GM21390 (cell line): ENCODE measurements around the gene TMCO5A.

Experiments
- ATAC-seq: cut with Tn5 transposase; IDR thresholded peaks from one replicate; pipeline ENCODE4 v1.9.1; 2021; ENCODE audit not compliant: unreplicated experiment

Gene TMCO5A

GRCh38 chr15:37967788-37968187 lies 33.3 kb downstream of the TMCO5A start:
- ATAC-seq, result no peak

DNA sequence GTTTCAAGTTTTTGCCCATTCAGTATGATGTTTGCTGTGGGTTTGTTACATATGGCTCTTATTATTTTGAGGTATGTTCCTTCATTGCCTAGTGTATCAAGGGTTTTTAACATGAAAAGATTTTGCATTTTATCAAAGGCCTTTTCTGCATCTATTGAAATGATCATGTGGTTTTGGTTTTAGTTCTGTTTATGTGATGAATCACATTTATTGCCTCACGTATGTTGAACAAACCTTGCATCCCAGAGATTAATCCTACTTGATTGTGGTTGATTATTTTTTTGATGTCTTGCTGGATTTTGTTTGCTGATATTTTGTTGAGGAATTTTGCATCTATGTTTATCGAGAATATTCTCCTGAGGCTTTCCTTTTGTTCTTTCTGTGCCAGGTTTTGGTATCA lies 39.4 kb downstream of the TMCO5A start:
- ATAC-seq, result no peak

- ATAC-seq, result no peak
These were observed 43.8 kb downstream of the TMCO5A start for GRCh38 chr15:37978231-37978630.

- ATAC-seq, result no peak
These were observed 45.4 kb downstream of the TMCO5A start for GRCh38 chr15:37979671-37980409.

DNA sequence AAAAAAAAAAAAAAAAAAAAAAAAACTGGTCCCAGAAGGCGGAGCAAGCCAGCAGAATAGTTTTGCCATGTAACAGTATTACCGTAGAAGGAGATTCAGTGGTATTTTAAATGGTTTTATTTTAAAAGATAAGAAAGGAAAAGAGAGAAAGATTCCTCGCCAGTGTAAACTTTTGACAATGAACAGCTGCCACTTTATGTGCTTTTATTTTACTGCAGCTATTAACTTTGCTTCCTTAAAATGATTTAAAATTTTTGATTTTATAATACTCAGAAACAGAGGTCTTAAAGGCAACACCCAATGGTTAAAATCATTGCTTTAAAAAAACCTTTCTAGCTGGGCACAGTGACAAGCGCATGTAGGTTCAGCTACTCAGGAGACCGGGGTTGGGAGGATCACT lies 46.8 kb downstream of the TMCO5A start:
- no peak for ATAC-seq

GRCh38 chr15:37981775-37982174 lies 47.3 kb downstream of the TMCO5A start:
- no peak for ATAC-seq

DNA sequence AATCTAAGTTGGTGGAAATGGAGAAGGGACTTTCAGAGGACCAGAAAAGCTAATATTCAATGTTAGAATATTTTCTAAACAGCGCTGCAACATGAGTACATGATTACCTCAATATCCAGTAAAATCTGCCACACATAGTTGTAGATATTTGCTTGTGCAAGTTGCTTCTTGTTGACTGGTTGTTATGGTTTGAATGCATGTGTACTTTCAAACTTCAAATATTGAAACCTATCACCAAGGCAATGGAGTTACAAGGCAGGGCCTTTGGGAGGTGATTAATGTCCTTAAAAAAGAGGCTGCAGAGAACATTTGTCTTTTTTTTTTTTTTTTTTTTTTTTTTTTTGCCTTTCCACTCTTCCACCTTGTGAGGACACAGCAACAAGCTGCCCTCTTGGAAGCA lies 49.9 kb downstream of the TMCO5A start:
- no peak for ATAC-seq

DNA sequence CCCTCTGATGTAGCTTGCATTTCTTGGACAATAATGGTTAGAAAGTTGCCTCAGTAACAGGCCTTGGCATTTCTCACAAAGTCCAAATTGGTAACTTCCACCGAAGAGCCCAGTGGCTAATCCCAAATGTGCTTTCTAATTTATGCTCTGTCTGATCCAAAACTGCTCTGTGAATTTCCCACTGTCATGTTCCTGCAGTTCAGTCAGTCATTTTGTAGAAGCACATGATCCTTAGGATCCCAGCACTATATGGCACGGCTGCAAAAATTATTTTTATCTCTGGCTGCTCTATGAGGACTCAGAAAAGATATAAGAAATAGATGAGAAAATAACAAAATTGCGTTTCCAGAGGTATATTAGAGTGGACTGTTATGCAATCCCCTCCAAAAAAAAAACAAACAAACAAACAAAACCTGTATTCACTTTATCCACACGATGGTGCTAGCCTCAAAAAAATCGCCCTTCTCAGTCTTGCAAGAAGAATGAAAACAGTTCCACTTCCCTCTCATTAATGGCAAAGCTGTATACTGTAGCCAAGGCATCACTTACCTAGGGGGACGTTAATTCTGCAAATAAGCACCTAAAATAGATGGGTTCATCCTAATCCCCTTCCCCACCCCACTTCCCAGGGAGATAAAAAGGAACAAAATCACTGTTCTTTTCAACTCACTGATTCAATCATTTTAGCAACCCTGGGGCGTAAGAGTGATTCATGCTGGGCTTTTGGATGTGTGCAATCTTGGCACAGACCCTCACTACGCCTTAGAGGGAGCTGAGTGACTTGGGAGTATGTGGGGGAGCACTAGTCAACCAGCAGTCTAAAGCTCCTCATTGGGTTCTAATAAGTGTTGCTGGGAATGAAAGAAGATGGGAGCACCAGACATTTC lies 61.3 kb downstream of the TMCO5A start:
- no peak for ATAC-seq
